ENCODE data around the gene KRTAP10-4. TPM values are rescaled to one million over a fixed set of nuclear protein-coding genes. Genes with fewer than 3 reads are reported as not detected.

KRTAP10-4 gene
- total and polyA plus RNA-seq, 2 experiments from 2014 or later: not detected

DNA sequence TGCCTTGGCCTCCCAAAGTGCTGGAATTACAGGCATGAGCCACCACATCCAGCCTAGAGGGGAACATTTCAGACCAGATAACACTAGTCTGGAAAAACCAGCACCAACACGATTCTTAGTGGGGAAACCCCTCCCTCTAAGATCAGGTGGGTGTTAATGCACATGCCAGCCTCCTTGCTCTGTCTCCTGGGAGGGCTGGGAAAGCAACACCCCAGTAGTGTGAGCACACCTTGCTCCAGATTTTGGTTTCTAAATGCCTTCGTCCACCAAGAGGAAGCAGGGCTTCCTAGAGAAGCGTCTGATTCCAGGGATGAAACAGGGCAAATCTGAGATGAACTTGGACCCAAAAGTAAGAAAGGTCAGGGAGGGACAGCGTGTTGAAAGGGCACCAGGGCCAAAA is 2.2 kb upstream of the KRTAP10-4 start (continued):
- TF ChIP-seq ZNF114 (CRISPR knock-in tag; IDR thresholded peaks at IDR 0.05): no peak
- TF ChIP-seq JUNB (IDR thresholded peaks at IDR 0.05; ENCODE audit: unreplicated experiment): no peak
- no peak for TF ChIP-seq EZH2 (IDR thresholded peaks at IDR 0.05; ENCODE audit: low read depth, unreplicated experiment)
- TF ChIP-seq ZNF331 (CRISPR knock-in tag; IDR thresholded peaks at IDR 0.05; ENCODE audit: low read depth): no peak
- TF ChIP-seq NANOG (IDR thresholded peaks at IDR 0.05; ENCODE audit: borderline replicate concordance): no peak

DNA sequence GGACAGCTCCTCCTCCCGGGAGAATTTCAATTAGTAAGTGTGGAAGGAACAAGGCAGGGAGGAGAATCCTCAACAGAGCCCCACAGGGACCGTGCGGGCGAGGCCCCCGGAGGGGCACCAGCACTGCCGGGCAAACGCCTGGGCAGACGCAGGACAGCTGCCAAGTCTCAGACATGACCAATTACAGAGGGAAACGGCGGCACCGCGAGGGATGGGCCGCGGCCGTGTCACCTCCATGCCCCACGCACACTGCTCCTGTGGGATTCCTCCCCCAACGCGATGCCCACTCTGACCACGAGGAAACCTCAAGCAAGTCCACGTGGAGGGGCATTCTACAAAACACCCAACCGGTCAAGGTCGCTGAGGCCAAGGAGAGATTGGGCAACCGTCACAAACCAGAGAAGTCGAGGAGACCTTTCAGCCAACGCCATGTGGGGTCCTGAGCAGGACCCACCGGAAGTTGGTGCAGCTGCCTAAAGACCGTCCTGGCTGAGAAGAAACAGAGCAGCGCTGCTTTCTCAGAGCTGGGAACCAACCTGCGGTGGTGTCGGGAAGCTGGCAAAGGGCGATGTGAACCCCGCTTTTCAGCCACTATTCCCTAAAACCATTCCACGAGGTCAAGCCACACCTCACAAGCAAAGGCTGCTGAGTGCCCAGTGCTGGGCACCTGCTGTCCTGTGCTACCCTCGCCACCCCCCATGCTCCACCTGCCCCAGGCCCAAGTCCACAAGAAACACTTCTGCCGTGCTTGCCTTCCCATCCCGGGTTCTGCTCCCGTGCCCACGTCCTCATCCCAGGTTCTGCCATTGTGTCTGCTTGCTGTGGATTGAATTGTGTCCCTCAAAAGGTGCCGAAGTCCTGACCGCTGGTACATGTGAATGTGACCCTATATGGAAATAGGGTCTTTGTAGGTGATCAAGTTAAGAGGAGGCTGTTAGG is 1.4 kb upstream of the KRTAP10-4 start:
- DNase-seq (ENCODE audit: low spot score) (no peak), ATAC-seq (no peak)
- peaks cover 4% of the 10 kb centered on the region; the same call in 2 of the 3 replicates for H3K36me3 Mint-ChIP-seq (ENCODE audit: low read depth)
- no peak overlapping the region for H3K27ac Mint-ChIP-seq
- H3K27me3 Mint-ChIP-seq (ENCODE audit: insufficient read depth, low read depth, poor library complexity): peaks cover 13% of the 10 kb centered on the region
- Histone ChIP-seq H3K4me1 (ENCODE audit: insufficient read depth) (no peaks in the 10 kb centered on the region), H3K4me3 (no peak overlapping the region), H3K36me3 (ENCODE audit: insufficient read depth) (no peaks in the 10 kb centered on the region), H2AFZ (no peak overlapping the region), H3K79me2 (replicated peaks; ENCODE audit: insufficient read depth) (no peaks in the 10 kb centered on the region), H3K4me2 (no peak overlapping the region), H3K27ac (ENCODE audit: low read depth) (no peak overlapping the region), H3K27me3 (ENCODE audit: insufficient read depth) (no peaks in the 10 kb centered on the region), H3F3A (replicated peaks; ENCODE audit: low read depth) (no peaks in the 10 kb centered on the region), H4K20me1 (replicated peaks; ENCODE audit: insufficient read depth) (no peaks in the 10 kb centered on the region), H3K9me2 (ENCODE audit: insufficient read depth) (no peaks in the 10 kb centered on the region)
- peaks cover 36% of the 10 kb centered on the region for H3K9me3 Mint-ChIP-seq
- H3K4me1 Mint-ChIP-seq: peaks cover 3% of the 10 kb centered on the region
- H3K4me3 Mint-ChIP-seq: no peak overlapping the region
- TF ChIP-seq ZNF331 (CRISPR knock-in tag; IDR thresholded peaks at IDR 0.05; ENCODE audit: low read depth) (no peak), JUNB (IDR thresholded peaks at IDR 0.05; ENCODE audit: unreplicated experiment) (no peak), POLR2AphosphoS5 (IDR thresholded peaks at IDR 0.05; ENCODE audit: low read depth) (no peak), EZH2 (IDR thresholded peaks at IDR 0.05; ENCODE audit: low read depth, unreplicated experiment) (no peak), CREB1 (CRISPR knock-in tag; IDR thresholded peaks at IDR 0.05; ENCODE audit: low read depth) (no peak), NANOG (IDR thresholded peaks at IDR 0.05; ENCODE audit: borderline replicate concordance) (no peak), STAT1 (IDR thresholded peaks at IDR 0.05; ENCODE audit: unreplicated experiment) (no peak), EZH2phosphoT487 (IDR thresholded peaks at IDR 0.05; ENCODE audit: unreplicated experiment) (no peak)
- TF ChIP-seq, protein P1, sequence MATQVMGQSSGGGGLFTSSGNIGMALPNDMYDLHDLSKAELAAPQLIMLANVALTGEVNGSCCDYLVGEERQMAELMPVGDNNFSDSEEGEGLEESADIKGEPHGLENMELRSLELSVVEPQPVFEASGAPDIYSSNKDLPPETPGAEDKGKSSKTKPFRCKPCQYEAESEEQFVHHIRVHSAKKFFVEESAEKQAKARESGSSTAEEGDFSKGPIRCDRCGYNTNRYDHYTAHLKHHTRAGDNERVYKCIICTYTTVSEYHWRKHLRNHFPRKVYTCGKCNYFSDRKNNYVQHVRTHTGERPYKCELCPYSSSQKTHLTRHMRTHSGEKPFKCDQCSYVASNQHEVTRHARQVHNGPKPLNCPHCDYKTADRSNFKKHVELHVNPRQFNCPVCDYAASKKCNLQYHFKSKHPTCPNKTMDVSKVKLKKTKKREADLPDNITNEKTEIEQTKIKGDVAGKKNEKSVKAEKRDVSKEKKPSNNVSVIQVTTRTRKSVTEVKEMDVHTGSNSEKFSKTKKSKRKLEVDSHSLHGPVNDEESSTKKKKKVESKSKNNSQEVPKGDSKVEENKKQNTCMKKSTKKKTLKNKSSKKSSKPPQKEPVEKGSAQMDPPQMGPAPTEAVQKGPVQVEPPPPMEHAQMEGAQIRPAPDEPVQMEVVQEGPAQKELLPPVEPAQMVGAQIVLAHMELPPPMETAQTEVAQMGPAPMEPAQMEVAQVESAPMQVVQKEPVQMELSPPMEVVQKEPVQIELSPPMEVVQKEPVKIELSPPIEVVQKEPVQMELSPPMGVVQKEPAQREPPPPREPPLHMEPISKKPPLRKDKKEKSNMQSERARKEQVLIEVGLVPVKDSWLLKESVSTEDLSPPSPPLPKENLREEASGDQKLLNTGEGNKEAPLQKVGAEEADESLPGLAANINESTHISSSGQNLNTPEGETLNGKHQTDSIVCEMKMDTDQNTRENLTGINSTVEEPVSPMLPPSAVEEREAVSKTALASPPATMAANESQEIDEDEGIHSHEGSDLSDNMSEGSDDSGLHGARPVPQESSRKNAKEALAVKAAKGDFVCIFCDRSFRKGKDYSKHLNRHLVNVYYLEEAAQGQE (IDR thresholded peaks at IDR 0.05; ENCODE audit: unreplicated experiment): no peak
- TF ChIP-seq, protein P2, sequence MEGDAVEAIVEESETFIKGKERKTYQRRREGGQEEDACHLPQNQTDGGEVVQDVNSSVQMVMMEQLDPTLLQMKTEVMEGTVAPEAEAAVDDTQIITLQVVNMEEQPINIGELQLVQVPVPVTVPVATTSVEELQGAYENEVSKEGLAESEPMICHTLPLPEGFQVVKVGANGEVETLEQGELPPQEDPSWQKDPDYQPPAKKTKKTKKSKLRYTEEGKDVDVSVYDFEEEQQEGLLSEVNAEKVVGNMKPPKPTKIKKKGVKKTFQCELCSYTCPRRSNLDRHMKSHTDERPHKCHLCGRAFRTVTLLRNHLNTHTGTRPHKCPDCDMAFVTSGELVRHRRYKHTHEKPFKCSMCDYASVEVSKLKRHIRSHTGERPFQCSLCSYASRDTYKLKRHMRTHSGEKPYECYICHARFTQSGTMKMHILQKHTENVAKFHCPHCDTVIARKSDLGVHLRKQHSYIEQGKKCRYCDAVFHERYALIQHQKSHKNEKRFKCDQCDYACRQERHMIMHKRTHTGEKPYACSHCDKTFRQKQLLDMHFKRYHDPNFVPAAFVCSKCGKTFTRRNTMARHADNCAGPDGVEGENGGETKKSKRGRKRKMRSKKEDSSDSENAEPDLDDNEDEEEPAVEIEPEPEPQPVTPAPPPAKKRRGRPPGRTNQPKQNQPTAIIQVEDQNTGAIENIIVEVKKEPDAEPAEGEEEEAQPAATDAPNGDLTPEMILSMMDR (conservative IDR thresholded peaks at IDR 0.05; ENCODE audit: low read depth in 2 of 2): no peak
- TF ChIP-seq, protein P3, sequence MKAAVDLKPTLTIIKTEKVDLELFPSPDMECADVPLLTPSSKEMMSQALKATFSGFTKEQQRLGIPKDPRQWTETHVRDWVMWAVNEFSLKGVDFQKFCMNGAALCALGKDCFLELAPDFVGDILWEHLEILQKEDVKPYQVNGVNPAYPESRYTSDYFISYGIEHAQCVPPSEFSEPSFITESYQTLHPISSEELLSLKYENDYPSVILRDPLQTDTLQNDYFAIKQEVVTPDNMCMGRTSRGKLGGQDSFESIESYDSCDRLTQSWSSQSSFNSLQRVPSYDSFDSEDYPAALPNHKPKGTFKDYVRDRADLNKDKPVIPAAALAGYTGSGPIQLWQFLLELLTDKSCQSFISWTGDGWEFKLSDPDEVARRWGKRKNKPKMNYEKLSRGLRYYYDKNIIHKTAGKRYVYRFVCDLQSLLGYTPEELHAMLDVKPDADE (IDR thresholded peaks at IDR 0.05): no peak

Data from GM23338 (cell line).